IPS-18c (cell line): Measurements from ENCODE around the gene HEPN1.

Source experiments
- H3K4me3 ChIP-seq: 2 replicates; pipeline ENCODE4 v1.7.0; 2013; ENCODE audit warnings: low read depth, mild to moderate bottlenecking, low read length, moderate library complexity; ENCODE audit not compliant: insufficient read depth
- H3K9me3 ChIP-seq: one replicate; pipeline ENCODE4 v1.6.1; 2013; ENCODE audit warnings: mild to moderate bottlenecking, low read length, moderate library complexity; ENCODE audit not compliant: control insufficient read depth, insufficient read depth

The HEPN1 gene

DNA sequence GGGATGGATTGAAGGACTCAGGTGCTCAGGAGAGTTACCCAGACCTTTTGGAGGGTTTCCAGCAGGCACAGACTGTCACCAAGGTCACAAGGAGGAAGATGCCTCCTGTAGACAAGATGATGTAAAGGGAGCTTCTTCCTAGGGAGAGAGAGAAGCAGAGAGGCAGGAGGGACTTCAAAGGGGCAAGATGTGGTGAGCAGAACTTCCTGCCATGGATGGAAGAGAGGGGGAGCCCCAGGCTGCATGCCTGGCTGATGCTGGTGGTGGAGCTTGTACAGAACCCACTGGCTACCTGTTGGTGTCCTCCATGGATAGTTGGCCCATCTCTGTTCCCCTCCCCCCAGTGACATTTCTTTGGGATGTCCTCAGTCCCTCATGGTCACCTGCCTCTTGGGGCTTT is 4.2 kb downstream of the HEPN1 start:
- no peaks in the 10 kb centered on the region for H3K9me3 ChIP-seq
- no peak overlapping the region for H3K4me3 ChIP-seq

DNA sequence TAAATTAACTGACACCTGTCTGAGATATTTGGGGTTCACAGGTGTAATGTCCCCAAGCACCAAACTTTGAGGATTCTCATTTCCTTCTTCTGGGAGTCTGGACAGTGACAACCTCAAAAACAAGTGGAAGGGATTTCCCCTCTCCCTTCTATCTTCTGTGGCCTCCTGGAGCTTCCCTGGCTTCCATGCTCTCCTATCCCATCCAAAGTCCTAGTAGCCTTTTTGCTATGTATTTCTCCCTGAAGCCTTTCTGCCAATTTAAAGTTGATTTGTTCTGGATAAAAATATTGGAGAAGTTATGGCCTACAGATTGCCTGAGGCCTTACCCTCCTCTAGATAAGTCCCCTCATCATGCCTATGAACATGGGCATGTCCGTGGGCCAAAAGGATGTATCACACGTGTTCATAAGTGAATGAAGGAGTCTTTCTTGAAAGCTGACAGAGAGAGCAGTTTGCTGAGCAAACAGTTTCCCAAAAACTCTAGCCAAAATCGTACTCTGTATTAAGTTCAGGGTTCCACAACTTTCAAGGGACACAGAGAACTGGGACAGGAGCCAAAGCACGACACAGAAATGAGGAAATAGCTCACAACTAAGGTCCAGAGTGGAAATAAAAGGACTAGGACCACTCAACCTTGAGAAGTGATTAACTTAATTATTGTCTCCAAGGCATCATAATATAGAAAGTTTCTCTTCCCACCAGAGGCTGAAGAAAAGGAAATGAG is 10.1 kb downstream of the HEPN1 start:
- H3K9me3 ChIP-seq = no peaks in the 10 kb centered on the region
- no peak overlapping the region for H3K4me3 ChIP-seq

DNA sequence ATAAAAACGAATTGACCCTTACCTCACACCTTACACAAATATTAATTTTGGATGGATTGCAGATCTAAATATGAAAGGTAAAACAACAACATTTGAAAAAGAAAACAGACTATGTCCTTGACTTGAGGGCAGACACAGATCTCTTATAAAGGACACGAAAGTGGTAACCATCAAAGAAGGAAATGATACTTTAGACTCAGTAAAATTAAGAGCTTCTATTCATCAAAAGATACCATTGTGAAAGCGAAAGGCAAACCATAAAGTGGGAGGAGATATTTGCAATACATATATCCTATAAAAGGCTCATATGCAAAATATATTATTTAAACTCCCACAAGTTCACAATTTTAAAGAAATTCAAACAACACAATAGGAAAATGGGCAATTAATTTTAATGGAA is 11.7 kb downstream of the HEPN1 start:
- no peak overlapping the region for H3K4me3 ChIP-seq
- H3K9me3 ChIP-seq = no peaks in the 10 kb centered on the region

DNA sequence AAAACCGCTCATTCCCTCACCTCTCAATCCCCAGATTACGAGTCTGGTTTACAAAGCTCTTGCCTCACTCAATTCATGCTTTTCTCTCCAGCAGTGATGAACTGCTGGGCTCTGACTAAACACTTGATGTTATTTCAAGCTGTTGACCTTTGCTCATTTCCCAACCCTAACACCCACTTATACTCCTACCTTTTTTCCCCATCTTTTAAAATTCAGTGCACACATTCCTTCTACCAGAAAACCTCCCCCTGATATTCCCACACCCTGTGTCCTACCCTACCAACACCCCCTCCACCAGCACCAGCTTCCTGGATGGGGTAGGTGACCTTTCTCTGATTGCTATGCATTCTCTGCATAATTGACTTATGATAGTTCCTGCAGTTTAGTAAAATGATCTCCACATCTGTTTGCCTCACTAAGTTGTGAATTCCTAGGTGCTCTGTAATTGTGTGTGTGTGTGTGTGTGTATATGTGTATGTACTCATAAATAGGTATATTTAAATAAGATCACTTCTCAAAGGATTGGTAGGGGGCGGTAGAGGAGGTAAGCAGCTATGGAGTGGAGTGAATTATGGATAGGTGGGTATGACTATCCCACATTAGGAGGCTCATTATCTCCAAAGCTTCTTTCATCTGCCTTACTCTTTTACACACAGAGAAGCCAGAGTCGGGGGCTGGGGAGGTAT is 16.0 kb downstream of the HEPN1 start:
- Histone ChIP-seq H3K4me3 (no peak overlapping the region), H3K9me3 (no peaks in the 10 kb centered on the region)

DNA sequence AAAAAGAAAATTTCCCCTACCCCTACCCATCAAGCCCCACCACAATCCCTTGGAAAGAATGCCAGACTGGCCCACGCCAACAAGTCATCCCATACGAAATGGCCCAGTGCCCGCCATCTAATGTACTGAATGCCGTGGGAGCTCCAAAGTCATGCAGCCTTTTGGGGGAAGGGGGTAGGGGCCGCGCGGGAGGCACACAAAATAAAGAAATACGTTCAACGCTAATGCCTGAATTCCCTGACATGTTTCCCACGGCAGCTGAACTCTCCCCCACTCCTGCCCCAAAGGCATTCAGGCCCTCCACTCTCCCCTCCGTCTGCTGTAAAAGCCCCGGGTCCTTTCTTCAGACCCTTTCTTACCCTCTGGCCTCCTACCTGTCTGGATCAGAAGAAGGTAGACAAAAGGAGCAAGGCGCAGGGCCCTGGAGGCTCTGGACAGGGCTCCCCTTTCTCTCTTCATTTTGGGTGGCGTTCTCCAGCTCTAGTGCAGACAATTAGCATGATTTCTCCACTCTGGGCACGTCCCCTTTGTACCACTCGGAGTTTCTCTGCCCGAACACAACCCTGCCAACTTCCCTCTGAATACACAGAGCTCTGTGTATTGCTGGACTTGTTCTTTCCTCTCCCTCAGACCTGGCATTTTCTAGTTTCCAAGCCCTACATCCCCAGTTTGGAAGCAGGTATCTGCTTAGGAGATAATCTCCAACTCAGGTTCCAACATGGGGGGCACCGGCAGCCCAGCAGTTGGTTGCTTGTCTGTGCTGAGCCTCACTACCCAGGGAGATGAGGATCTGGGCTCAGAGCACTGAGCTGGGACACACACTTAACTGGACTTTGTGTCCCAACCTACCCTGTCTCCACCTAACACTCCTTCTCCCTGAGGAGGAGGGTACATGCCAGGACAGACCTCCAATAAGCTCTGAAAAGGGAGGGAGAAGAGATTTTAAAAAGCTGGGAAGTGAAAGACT is 16.8 kb downstream of the HEPN1 start, which contains the start of gene HEPACAM:
TSS of gene HEPACAM (minus strand) at position 500 of the 967 bp plus-strand sequence. CDS start at position 459, 41 bp downstream.
- Histone ChIP-seq H3K4me3 (no peak within 1 kb of the TSS), H3K9me3 (no peaks in the 10 kb centered on the region)

DNA sequence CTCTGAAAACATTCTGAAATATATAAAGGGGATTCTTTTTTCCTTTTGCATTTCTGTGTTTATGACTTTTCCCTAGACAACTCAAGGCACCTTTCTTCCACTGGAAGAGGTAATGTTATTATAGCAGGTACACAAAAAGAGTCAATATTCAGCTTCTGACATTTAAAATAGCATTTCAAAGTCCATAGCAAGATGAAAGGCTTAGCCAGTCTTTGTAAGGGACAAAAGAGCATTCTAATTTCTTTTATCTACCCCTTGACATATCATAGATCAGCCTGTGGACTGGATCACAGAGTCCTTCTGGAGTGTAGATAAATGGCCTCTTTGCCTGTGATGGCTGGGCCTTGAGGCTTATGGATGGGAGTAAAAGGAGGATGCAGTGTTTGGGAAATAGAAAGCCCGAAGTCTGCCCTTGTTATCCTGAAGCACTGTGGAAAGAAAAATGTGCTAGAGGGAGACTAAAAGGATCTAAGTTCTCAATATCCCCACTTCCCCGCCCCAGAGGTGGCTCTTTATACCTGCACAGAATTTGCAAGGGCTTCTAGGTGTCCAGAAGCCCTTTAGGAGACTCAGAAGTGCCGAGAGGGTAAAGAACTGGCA is 18.4 kb downstream of the HEPN1 start:
- H3K9me3 ChIP-seq = no peaks in the 10 kb centered on the region
- H3K4me3 ChIP-seq = no peak overlapping the region

DNA sequence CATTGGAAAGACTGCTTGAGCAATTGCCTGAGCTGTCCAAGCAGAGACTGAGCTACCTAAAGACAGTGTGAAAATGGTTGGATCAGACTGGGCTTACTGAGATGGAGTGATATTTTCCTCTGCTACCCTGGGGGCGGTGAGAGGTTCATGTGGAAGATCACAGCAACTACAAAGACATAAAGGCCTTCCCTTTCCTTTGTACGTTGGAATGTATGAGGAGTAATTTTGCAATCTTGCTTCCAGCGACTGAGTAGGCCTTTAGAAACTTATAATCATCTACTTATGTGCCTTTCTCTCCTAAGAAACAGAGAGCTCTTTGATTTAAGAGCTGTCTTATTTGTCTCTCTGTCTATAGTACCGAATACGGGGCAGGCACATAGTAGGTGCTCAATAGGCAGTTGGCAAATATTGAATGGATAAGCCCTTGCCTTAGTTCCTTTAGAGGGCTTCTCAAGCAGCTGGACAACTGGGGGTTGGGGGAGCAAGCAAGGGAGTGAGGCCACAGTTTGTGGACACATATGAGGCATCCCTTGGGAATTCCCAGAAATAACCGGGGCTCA is 19.2 kb downstream of the HEPN1 start:
- H3K4me3 ChIP-seq = no peak overlapping the region
- no peaks in the 10 kb centered on the region for H3K9me3 ChIP-seq

DNA sequence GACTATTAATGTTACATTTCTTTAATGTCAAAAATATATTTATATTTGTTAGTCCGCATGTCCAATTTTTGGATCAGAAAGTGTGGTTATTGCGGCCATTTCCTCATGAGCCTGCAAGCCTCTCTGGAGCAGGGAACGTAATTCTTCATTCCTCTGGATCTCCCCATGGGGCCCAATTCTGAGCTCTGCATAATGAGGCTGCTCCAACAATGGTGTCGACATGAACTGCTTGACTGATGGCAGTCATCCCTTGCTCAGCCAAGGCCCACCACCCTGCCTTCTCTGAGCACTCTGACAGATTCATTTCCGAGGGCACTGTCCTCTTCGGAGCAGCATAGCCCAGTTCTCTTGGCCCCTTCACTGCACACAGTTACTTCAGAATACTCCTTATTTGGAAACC is 19.9 kb downstream of the HEPN1 start:
- Histone ChIP-seq H3K9me3 (no peaks in the 10 kb centered on the region), H3K4me3 (no peak overlapping the region)

DNA sequence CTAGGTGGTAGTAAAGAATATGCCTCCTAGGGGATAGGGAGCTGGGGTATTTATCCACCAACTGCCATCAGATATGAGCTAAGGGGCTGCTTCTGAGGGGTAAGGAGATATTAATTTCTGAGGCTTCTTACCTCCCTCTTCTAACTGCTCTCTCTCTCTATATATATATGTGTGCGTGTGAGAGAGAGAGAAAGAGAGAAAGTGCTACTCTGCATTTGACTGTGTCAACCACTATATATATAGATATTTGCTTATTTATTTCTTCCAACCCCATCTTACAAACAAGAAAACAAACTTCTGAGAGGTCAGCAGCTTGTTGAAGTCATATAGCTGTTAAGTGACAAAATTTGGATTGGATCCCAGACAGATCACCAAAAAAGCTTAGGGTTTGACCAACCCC is 22.7 kb downstream of the HEPN1 start:
- Histone ChIP-seq H3K4me3 (no peak overlapping the region), H3K9me3 (no peaks in the 10 kb centered on the region)

DNA sequence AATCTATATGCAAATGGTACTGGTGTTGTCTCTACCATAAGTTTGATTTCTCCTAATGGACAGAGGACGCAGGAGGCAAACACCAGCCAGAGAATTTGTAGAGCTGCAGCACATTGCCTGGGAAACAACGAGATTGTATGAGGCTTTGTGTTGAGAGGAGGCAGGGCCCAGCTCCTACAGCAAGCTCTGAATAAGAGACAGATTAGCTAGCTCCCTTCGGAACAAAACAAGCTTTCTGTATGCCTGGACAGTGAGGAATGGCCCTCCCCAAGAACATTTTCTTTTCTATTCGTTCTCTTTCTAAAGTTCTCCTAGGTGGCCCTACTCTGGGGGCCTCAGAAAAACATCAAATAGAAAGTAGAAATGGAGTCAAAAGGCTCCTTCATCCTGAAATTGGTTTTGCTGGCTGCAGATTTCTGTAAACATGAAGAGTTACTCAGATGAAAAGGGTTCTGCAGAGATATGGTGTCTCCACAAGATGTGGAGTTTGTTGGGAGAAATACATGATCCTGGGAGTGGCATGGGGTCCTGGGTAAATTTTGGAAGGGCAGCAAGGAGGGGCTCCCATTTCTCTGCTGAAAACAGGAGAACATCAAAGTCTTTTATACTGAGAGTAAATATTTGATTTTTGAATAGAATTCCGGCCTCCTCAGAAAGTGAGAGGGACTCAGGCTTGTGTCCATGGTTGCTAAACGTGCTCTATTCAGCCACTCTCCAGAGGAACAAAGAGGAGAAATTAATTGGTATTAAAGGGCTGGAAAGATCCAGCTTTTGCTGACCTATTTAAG is 23.6 kb downstream of the HEPN1 start:
- no peak overlapping the region for H3K4me3 ChIP-seq
- H3K9me3 ChIP-seq = no peaks in the 10 kb centered on the region

DNA sequence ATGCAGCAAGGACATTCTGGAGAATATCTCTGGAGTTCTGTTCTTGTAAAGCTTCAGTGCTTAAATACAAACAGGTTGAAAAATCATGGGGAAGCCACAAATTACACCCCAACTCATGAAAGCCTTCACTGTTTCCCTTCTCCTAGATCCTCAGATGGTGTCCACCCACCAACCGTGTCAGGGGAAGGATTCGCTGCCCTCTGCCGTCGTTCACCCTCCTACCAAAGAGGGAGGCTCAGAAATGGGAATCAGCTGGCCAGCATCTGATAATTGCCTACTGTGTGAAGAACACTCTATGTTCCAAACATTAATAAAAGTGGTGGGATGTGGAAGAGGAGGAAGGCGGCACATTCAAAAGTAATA is 24.2 kb downstream of the HEPN1 start:
- Histone ChIP-seq H3K9me3 (no peaks in the 10 kb centered on the region), H3K4me3 (no peak overlapping the region)

DNA sequence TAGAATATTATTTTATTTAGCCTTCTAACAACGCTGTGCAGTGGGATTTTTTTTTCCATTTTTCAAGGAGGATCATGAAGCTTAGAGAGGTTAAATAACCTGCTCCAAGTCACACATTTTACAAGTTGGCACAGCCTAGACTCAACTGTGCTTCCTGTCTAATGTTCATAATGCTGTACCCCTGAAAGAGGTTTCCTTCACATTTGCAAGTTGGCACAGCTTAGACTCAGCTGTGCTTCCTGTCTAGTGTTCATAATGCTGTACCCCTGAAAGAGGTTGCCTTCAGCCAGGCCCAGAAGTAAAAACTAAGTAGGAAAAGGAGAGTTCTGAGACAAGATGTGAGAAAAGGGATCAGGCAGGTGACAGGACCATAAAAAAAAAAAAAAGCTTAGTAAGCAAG is 24.7 kb downstream of the HEPN1 start:
- no peaks in the 10 kb centered on the region for H3K9me3 ChIP-seq

DNA sequence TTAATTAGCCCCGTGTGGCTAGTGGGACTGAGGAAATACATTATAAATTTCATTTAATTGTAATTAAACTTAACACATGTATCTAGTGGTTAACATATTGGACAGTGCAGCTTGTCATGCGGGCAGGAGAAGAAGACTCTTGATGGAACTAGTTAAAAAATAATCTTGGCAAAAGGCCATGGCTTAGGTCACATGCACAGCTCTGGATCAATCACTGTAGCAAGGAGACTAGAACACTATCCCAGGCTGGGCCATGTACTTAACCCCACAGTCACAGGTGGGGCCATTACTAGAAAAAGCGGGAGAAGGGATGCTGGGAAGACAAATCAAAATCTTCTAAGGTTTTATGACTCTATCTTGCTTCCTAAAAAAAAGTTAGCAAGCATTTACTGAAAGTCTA is 25.5 kb downstream of the HEPN1 start:
- Histone ChIP-seq H3K9me3 (peaks cover 2% of the 10 kb centered on the region), H3K4me3 (no peak overlapping the region)

More for the DNA sequence above, 24.7 kb downstream of the HEPN1 start:
- no peak overlapping the region for H3K4me3 ChIP-seq

DNA sequence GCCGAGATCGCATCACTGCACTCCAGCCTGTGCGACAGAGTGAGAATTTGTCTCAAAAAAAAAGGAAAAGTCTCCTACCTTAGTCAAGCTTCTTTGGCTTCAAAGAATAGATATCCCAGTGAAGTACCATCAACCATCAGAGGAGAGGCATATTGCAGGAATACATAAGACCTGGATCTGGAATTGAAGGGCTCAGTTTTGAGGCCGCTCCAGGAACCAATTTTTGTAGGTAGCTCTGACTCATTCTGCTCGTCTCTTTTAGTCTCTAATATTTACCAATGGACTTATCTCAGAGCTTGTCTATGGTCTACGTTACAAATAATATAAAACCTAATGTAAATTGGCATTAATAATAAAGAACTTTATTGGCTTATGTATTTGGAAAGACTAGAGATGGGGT is 26.8 kb downstream of the HEPN1 start:
- H3K9me3 ChIP-seq = peaks cover 2% of the 10 kb centered on the region
- no peak overlapping the region for H3K4me3 ChIP-seq

DNA sequence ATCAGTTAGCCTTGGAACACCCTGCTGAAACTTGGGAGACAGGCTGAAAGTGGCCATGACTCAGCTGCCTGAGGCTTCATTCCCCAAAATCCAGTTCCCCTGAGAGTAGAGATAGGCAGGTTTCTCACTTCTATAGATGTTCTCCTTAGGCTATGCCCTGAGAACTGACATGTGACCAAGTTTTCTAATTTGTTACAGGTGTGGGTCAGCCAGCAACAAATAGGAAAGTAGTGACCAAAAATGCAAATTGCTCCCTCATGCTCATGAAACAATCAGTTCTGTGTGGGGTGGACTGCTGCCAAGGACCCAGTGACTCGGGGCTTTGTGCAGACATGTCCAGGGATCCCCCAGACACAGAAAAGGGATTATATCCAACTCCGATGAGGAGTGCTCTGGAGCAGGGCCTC is 27.7 kb downstream of the HEPN1 start:
- Histone ChIP-seq H3K9me3 (peaks cover 2% of the 10 kb centered on the region), H3K4me3 (no peak overlapping the region)

DNA sequence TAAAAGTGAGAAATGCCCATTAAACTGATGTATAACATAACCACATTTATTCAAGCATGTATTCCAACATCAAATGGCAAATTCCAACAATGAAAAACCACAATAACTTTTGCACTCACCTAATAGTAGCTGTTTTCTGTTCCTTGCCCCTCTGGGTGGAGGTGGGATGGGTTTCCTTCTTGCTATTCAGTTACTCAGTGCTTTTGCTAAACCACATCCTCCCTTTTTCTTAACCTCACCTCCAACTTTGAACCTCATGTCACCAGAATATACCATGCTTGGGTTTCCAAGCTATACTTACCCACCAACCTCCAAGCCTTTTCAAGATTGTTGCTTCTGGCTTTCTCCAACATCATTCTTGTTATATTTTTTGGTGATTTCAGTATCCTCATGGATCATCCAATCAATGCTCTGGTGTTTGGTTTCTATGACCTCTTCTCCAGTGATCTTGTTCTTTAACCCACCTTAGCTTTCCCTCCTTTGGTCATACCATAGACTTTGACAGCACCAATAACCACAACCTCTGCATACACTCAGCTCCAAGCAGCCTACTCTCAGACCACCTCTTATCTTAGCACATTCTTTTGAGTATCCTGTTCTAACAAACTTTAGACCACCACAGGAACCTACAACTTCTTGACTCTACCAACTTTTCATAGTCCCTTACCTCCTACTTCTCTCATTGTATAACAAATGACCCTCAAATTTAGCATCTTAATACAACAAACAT is 31.7 kb downstream of the HEPN1 start:
- Histone ChIP-seq H3K4me3 (no peak overlapping the region), H3K9me3 (peaks cover 2% of the 10 kb centered on the region)
